Spleen (tissue), 11 donors: ENCODE results near the gene DAB2. TPM values are rescaled to one million over a fixed set of nuclear protein-coding genes. Genes with fewer than 3 reads are reported as not detected.

Experiments
- DNase-seq: peaks from one replicate; pipeline ENCODE4 v3.0.0-alpha.2; 2020
- H3K27ac ChIP-seq, 8 donors: fragments of 200-600 bp; sonication (generic) in 7 of 8; 1 replicate in 4 of 8; 2 replicates in 4 of 8; pipeline versions ENCODE4 v1.5.0 to v1.8.0; 2016 to 2021; ENCODE audit warnings: inconsistent platforms in 4 of 8, mild to moderate bottlenecking in 4 of 8, moderate library complexity in 1 of 8
- H3K27me3 ChIP-seq, 7 donors: fragments of 200-600 bp; sonication (generic) in 6 of 7; replicated peaks in 1 of 7; 1 replicate in 4 of 7; 2 replicates in 3 of 7; pipeline versions ENCODE4 v1.5.0 to v1.8.0; 2016 to 2021; ENCODE audit warnings: inconsistent platforms in 3 of 7, mild to moderate bottlenecking in 1 of 7
- H3K36me3 ChIP-seq, 6 donors: fragments of 200-600 bp; sonication (generic) in 5 of 6; 1 replicate in 4 of 6; 2 replicates in 2 of 6; pipeline versions ENCODE4 v1.5.0 to v1.8.0; 2016 to 2021; ENCODE audit warnings: inconsistent platforms in 2 of 6
- H3K4me1 ChIP-seq, 6 donors: fragments of 200-600 bp; sonication (generic) in 5 of 6; 1 replicate in 3 of 6; 2 replicates in 3 of 6; pipeline versions ENCODE4 v1.5.0 to v1.8.0; 2016 to 2021; ENCODE audit warnings: inconsistent platforms in 3 of 6
- H3K4me3 ChIP-seq, 8 donors: fragments of 200-600 bp; sonication (generic) in 7 of 8; 1 replicate in 4 of 8; 2 replicates in 4 of 8; pipeline versions ENCODE4 v1.5.0 to v1.8.0; 2016 to 2021; ENCODE audit warnings: inconsistent platforms in 4 of 8, mild to moderate bottlenecking in 4 of 8, moderate library complexity in 2 of 8
- H3K9me3 ChIP-seq, 8 donors: fragments of 200-600 bp; sonication (generic) in 7 of 8; 1 replicate in 4 of 8; 2 replicates in 4 of 8; pipeline versions ENCODE4 v1.5.0 to v1.8.0; 2016 to 2021; ENCODE audit warnings: inconsistent platforms in 4 of 8
- POLR2A ChIP-seq, 3 donors: fragments of 450-650 bp; IDR thresholded peaks; one replicate each; pipeline ENCODE4 v1.5.1; 2017; ENCODE audit warnings: antibody characterized with exemption in 3 of 3, mild to moderate bottlenecking in 1 of 3
- POLR2AphosphoS5 ChIP-seq, 3 donors: sonication (generic); formaldehyde crosslinking; IDR thresholded peaks; one replicate each; pipeline ENCODE4 v1.5.1; 2017; ENCODE audit warnings: antibody characterized with exemption in 3 of 3
- WGBS, 5 donors: extraction: QIAGEN DNeasy Blood & Tissue Kit in 3 of 5; methylation state at CpG; one replicate each; pipeline versions ENCODE4 v1.1.5 to v1.1.7; 2013 to 2018; 5-methylcytosine and 5-hydroxymethylcytosine counted together
- intact Hi-C: fragments of 100-400 bp; cut with DNase I; formaldehyde crosslinking; loops from one replicate; pipeline ENCODE4 v1.15.0; 2023; ENCODE audit warnings: low total_unique reads
- polyA plus RNA-seq, 3 donors: library from polyadenylated mRNA; stranded (reverse); fragments of 200-250 nt; gene quantifications; one replicate each; pipeline ENCODE4 v1.2.1, GENCODE V29; 2013
- total RNA-seq, 7 donors: library from RNA; depleted of rRNA in 3 of 7; stranded (reverse); fragments of >200 nt in 3 of 7; fragmentation: NEBNext Ultra II Directional in 4 of 7; extraction: Animal tissue kit (Norgen Biotek cat#: 25700) in 4 of 7; gene quantifications; one replicate each; pipeline versions ENCODE4 v1.1.0 to v1.2.1, GENCODE V29; 2016 to 2021
- TF ChIP-seq, protein P1 (sequence below), 11 experiments: fragments of 200-600 bp in 7 of 11; fragments of 450-650 bp in 4 of 11; sonication (generic) in 4 of 11; IDR thresholded peaks in 8 of 11; conservative IDR thresholded peaks in 3 of 11; 1 replicate in 7 of 11; 2 replicates in 4 of 11; pipeline versions ENCODE4 v1.4.0 to v1.8.0; 2016 to 2021; ENCODE audit warnings: antibody characterized with exemption in 11 of 11, inconsistent platforms in 4 of 11, mild to moderate bottlenecking in 1 of 11
- donor health status: healthy with polysubstance abuse.
- donor health status: DM: no; HTN: no; CAD: no; lungs with moderate emphysema.
- donor health status: DM: no; HTN: no; CAD: no.
- donor health status: Bipolar disorder and iron deficiency.
- donor health status: healthy.
- donor health status: DM: no; HTN: no; CAD: no.
- donor health status: DM: yes; HTN: yes; CAD: no.

The DAB2 gene
- total and polyA plus RNA-seq, 10 donors: 19.4 to 206 (median 125) TPM

DNA sequence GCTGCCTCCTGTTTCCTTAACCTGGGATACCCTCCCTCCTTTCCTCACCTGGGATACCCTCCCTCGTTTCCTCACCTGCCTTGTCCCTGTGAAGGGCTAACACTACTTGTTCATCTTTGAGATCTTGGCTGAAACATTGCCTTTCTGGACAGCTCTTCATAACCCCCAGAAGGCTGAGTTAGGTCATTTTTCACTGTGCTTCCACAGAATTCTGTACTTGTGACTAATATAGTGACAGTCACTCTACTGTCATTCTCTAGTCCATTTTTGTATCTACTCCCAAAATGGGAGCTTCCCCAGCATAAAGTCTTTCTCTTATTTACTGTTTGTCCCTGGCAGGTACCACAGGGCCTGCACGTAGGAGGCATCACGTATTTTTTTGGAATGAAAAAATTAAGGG lies 21.5 kb upstream of the DAB2 start:
- peaks cover 2 to 13% (median 8%) of the 10 kb centered on the region in 6 donors for H3K4me1 ChIP-seq
- 68 to 79% (median 71%) methylated on average over 3 of the region's 3 CpGs for WGBS, 5 donors
- no peaks in the 10 kb centered on the region for H3K27me3 ChIP-seq
- DNase-seq: no peak
- TF ChIP-seq POLR2AphosphoS5 (IDR thresholded peaks at IDR 0.05): no peak
- TF ChIP-seq, protein P1, sequence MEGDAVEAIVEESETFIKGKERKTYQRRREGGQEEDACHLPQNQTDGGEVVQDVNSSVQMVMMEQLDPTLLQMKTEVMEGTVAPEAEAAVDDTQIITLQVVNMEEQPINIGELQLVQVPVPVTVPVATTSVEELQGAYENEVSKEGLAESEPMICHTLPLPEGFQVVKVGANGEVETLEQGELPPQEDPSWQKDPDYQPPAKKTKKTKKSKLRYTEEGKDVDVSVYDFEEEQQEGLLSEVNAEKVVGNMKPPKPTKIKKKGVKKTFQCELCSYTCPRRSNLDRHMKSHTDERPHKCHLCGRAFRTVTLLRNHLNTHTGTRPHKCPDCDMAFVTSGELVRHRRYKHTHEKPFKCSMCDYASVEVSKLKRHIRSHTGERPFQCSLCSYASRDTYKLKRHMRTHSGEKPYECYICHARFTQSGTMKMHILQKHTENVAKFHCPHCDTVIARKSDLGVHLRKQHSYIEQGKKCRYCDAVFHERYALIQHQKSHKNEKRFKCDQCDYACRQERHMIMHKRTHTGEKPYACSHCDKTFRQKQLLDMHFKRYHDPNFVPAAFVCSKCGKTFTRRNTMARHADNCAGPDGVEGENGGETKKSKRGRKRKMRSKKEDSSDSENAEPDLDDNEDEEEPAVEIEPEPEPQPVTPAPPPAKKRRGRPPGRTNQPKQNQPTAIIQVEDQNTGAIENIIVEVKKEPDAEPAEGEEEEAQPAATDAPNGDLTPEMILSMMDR (IDR thresholded peaks at IDR 0.05 in 8 of 11, conservative IDR thresholded peaks at IDR 0.05 in 3 of 11): no peak
- TF ChIP-seq POLR2A (IDR thresholded peaks at IDR 0.05): no peak
- no peaks in the 10 kb centered on the region for H3K36me3 ChIP-seq
- no peak overlapping the region for H3K27ac ChIP-seq
- no peaks in the 10 kb centered on the region for H3K9me3 ChIP-seq
- intact Hi-C loops: no loop called here
- no peak overlapping the region for H3K4me3 ChIP-seq

DNA sequence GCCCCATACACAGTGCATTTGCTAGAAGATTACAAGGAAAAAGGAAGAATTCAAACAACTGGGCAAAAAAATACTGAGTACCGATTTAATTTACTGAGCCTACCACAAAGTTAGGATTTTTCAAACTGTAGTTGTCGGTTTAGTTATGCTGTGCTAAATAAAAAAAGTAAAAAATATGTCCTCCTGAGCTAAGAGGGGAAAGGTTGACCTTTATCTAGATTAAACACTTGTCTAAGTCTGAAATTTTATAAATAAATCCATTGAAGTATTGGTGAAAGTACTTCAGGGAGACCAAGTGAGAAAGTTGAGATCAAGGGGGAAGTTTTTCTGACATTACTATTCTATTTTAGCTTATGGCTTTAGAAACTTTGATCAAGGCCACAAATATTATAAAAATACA lies 19.1 kb upstream of the DAB2 start:
- Histone ChIP-seq H3K4me3 (no peak overlapping the region), H3K27me3 (no peaks in the 10 kb centered on the region), H3K9me3 (no peaks in the 10 kb centered on the region), H3K36me3 (no peaks in the 10 kb centered on the region), H3K4me1 (peaks cover 4 to 28% (median 17%) of the 10 kb centered on the region in 6 donors), H3K27ac (no peak overlapping the region)
- no peak for TF ChIP-seq POLR2AphosphoS5 (IDR thresholded peaks at IDR 0.05)
- TF ChIP-seq POLR2A (IDR thresholded peaks at IDR 0.05): no peak
- TF ChIP-seq, protein P1 (IDR thresholded peaks at IDR 0.05 in 8 of 11, conservative IDR thresholded peaks at IDR 0.05 in 3 of 11): no peak
- DNase-seq: no peak
- intact Hi-C loops: no loop called here
- WGBS, 5 donors: 91 to 96% (median 96%) methylated on average over 2 of the region's 2 CpGs

DNA sequence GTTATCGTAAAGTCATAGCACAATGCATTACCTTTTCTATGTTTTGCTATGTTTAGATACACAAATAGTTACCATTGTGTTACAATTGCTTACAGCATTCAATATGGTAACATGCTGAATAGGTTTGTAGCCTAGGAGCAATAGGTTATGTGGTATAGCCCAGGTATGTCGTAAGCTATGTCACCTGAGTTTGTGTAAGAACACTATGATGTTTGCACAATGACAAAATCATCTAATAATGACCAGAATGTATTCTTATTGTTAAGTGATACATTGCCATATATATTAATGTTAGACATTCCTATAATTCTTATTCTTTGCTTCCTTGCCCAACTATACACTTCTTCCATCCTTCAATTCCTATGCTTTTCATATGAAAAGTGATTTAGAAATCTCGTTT lies 18.2 kb upstream of the DAB2 start:
- no peak for DNase-seq
- 63 to 88% (median 76%) methylated on average over 3 of the region's 3 CpGs for WGBS, 5 donors
- no peaks in the 10 kb centered on the region for H3K27me3 ChIP-seq
- no peak overlapping the region for H3K27ac ChIP-seq
- intact Hi-C loops: no loop called here
- TF ChIP-seq, protein P1 (IDR thresholded peaks at IDR 0.05 in 8 of 11, conservative IDR thresholded peaks at IDR 0.05 in 3 of 11): no peak
- TF ChIP-seq POLR2A (IDR thresholded peaks at IDR 0.05) (no peak), POLR2AphosphoS5 (IDR thresholded peaks at IDR 0.05) (no peak)
- H3K9me3 ChIP-seq: no peaks in the 10 kb centered on the region
- H3K4me3 ChIP-seq: no peak overlapping the region
- no peaks in the 10 kb centered on the region for H3K36me3 ChIP-seq
- H3K4me1 ChIP-seq: peaks cover 4 to 28% (median 17%) of the 10 kb centered on the region in 6 donors

DNA sequence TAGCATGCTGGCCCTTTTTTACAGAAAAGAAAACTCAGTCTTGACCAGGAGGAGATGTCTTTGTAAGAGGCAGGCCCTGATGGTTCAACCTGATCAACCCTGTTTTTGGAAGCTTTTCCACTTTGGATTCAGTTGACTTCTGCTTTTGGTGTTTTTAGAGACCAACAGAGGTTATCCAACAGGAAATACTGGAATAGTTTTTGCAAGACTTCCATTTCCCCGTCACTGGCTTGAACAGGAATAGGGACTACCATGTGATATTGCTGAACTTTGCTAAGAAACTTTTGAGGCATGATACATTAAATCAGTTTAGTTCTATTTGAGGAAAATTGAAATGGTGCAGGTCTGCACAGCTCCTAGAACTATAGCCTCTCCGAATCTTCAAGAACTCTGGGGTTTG lies 17.1 kb upstream of the DAB2 start:
- no peak for TF ChIP-seq POLR2A (IDR thresholded peaks at IDR 0.05)
- TF ChIP-seq, protein P1 (IDR thresholded peaks at IDR 0.05 in 8 of 11, conservative IDR thresholded peaks at IDR 0.05 in 3 of 11): no peak
- TF ChIP-seq POLR2AphosphoS5 (IDR thresholded peaks at IDR 0.05): no peak
- DNase-seq: no peak
- Histone ChIP-seq H3K27me3 (no peaks in the 10 kb centered on the region), H3K36me3 (no peaks in the 10 kb centered on the region), H3K4me1 (peaks cover 4 to 28% (median 17%) of the 10 kb centered on the region in 6 donors), H3K27ac (peak overlapping the region in 4 of 8 donors; percentile 11 to 64 (median 30)), H3K4me3 (no peak overlapping the region), H3K9me3 (no peaks in the 10 kb centered on the region)
- 43 to 57% (median 50%) methylated on average over 2 of the region's 2 CpGs for WGBS, 5 donors
- intact Hi-C loops: no loop called here
